Erythroblast (primary cell): ENCODE data around the gene ASB2.

Experiments used
- GATA1 ChIP-seq: IDR thresholded peaks from 2 replicates; pipeline ENCODE4 v1.6.1; 2011; ENCODE audit warnings: low read depth, mild to moderate bottlenecking, control low read depth, low read length, moderate library complexity
- POLR2A ChIP-seq: IDR thresholded peaks from 2 replicates; pipeline ENCODE4 v1.6.1; 2011; ENCODE audit warnings: mild to moderate bottlenecking, low read length

GRCh38 chr14:94009767-94010166 lies 33.4 kb upstream of the ASB2 start:
- TF ChIP-seq POLR2A: no peak
- no peak for TF ChIP-seq GATA1
